GM10266 (cell line): Measurements from ENCODE around the gene CNTNAP2.
"Not testable (repeated sequence)": the region's sequence is repeated elsewhere in the genome, so short reads cannot be mapped to it uniquely, and the experiment has no call there.

Experiments used
- DNase-seq: peaks from one replicate; pipeline ENCODE4 v3.0.0; 2012; ENCODE audit errors: extremely low spot score
- CTCF ChIP-seq: IDR thresholded peaks from 2 replicates; pipeline ENCODE4 v1.5.1; 2012; ENCODE audit warnings: mild to moderate bottlenecking, low read depth; ENCODE audit not compliant: control insufficient read depth, insufficient read depth; ENCODE audit errors: missing control alignments

The CNTNAP2 gene

DNA sequence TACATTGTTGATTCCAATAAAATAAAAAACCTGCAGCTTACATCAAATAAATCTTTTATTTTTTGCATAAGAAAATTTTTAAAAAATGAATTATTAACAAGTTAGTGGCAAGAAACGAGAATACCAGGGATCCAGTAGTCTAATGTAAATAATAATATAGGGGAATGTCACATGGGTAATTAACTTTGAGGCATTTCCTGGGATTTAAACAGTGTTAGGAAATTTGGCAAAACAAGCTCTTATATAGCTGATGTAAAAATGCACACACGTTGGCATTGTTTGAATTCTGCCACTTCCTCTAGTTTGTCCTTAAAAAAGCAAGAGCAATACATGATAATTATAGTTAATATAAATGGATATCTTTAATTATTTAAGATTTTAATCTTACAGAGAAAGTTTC is 768.6 kb downstream of the CNTNAP2 start:
- DNase-seq = no peak
- no peak for TF ChIP-seq CTCF

GRCh38 chr7:146889806-146890555 is 773.4 kb downstream of the CNTNAP2 start:
- no peak for TF ChIP-seq CTCF
- no peak for DNase-seq

DNA sequence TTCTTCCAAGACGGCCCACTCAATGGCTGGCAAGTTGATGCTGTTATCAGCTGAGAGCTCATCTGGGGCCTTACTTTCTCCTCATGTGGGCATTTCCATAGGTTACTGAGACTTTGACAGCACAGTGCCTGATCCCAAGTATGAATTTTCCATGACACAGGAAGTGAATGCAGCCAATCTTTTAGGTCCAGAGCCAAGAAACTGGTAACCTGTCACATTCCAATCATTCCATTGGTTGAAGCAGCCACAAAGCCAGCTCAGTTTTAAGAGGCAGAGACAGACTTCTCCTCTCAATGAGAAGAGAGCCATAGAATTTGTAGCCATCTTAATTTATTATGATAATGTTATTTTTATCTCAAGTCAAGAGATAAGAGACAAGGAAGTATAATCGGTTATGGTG is 775.5 kb downstream of the CNTNAP2 start:
- DNase-seq = no peak
- no peak for TF ChIP-seq CTCF

DNA sequence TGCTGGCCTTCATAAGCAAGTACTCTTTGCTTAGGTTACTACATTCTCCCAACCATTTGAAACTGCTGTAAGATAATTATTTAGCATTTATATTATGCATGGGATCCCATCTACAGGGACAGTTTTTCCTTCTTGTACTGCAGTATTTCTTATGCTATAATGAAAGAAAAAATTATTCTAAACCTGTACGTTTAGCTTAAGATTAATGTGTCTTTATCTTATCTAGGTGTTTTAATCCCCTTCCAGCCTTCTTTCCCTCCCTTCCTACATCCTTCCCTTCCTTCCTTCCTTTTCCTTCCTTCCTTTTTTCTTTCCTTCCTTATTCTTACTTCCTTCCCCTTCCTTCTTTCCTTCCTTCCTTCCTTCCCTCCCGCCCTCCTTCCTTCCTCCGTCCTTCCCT is 778.3 kb downstream of the CNTNAP2 start:
- DNase-seq = no peak
- no peak for TF ChIP-seq CTCF

- no peak for TF ChIP-seq CTCF
- DNase-seq = no peak
These were observed 785.7 kb downstream of the CNTNAP2 start for GRCh38 chr7:146902266-146902665.

GRCh38 chr7:146902728-146903127 is 786.1 kb downstream of the CNTNAP2 start:
- no peak for TF ChIP-seq CTCF
- DNase-seq = no peak

DNA sequence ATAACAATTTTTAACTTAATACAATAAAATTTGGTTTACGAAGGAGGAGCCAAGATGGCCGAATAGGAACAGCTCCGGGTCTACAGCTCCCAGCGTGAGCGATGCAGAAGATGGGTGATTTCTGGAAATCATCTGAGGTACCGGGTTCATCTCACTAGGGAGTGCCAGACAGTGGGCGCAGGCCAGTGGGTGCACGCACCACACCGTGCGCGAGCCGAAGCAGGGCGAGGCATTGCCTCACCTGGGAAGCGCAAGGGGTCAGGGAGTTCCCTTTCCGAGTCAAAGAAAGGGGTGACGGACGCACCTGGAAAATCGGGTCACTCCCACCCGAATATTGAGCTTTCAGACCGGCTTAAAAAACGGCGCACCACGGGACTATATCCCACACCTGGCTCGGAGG is 789.1 kb downstream of the CNTNAP2 start:
- DNase-seq = not testable (repeated sequence)

- TF ChIP-seq CTCF = no peak
- no peak for DNase-seq
These were observed 806.2 kb downstream of the CNTNAP2 start for GRCh38 chr7:146922782-146923181.
